ENCODE results near the gene MUC22.

MUC22 gene

DNA sequence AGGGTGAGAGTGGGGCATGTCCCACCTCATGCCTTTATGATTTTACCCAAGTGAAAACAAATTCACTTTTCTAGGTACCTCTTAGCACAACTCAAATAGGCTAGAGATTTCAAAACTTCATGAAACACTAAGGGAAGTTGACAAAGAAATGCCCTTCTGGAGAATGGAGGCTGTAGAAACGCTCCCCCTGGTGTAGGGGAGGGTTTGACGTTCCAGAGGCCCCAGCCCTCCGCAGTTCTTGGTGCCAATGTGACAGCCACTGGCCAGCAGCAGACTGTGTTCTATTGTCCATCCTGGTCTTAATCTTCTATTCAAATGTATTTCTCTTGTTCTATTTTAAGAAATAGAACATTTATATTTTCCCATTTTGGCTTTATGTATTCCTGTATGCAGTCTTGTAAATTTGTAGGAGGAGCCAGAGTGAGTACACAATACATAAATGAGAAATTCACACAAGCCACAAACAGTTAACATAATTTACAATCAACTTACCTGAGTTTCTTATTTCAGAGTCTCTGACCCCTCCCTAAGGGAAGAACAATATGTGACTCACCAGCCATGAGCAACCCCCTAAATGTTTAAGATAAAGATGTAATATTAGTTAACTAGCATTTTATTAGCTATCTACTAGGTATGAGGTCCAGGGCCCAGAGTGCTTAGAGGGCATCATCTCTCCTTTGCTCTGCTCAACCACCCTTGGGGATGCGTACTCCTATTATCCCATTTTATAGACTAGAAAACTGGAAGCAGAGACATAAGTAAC lies 35.6 kb upstream of the MUC22 start:
- Histone ChIP-seq H3K27me3 (ENCODE audit: control insufficient read depth, low read length) (peaks cover 23% of the 10 kb centered on the region), H3F3A (ENCODE audit: control insufficient read depth, insufficient read depth) (no peaks in the 10 kb centered on the region), H3K36me3 (ENCODE audit: control insufficient read depth, low read length) (no peaks in the 10 kb centered on the region), H3K9me3 (ENCODE audit: control insufficient read depth, insufficient read depth, low read length) (no peaks in the 10 kb centered on the region), H3K79me2 (ENCODE audit: control insufficient read depth, low read length) (no peaks in the 10 kb centered on the region), H3K4me1 (ENCODE audit: control insufficient read depth, low read length) (peaks cover 5% of the 10 kb centered on the region; the same call in 1 of the 2 replicates), H3K9me2 (replicated peaks; ENCODE audit: control insufficient read depth, low read length) (no peaks in the 10 kb centered on the region), H3K4me3 (ENCODE audit: low read length) (no peak overlapping the region), H3K4me2 (ENCODE audit: low read length) (no peak overlapping the region), H4K20me1 (ENCODE audit: control insufficient read depth, insufficient read depth, low read depth, low read length) (no peaks in the 10 kb centered on the region), H3K27ac (ENCODE audit: low read depth, low read length) (no peak overlapping the region)
- TF ChIP-seq, protein P1, sequence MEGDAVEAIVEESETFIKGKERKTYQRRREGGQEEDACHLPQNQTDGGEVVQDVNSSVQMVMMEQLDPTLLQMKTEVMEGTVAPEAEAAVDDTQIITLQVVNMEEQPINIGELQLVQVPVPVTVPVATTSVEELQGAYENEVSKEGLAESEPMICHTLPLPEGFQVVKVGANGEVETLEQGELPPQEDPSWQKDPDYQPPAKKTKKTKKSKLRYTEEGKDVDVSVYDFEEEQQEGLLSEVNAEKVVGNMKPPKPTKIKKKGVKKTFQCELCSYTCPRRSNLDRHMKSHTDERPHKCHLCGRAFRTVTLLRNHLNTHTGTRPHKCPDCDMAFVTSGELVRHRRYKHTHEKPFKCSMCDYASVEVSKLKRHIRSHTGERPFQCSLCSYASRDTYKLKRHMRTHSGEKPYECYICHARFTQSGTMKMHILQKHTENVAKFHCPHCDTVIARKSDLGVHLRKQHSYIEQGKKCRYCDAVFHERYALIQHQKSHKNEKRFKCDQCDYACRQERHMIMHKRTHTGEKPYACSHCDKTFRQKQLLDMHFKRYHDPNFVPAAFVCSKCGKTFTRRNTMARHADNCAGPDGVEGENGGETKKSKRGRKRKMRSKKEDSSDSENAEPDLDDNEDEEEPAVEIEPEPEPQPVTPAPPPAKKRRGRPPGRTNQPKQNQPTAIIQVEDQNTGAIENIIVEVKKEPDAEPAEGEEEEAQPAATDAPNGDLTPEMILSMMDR (IDR thresholded peaks at IDR 0.05; ENCODE audit: low read depth, low read length, poor library complexity, severe bottlenecking) = no peak
- no peak for TF ChIP-seq EZH2phosphoT487 (IDR thresholded peaks at IDR 0.05; ENCODE audit: borderline replicate concordance, low read length)

DNA sequence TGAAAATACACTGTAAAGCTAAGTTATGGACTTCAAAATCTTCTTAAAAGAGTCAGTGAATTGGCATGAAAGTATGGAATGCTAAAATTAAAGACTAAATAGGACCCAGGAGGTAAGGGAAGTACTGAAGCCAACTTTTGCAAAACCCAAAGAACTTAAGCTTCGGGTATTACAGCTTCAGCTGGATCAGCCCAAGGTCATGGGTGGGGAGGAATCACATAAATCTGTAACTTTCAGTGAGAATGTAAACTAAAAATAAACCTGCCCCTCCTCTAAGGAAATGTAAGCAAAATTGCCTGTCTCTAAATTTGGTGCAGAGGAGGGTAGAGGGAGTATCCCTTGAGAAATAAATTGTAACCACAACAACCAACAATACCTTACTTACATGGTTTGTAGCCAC lies 31.1 kb upstream of the MUC22 start:
- Histone ChIP-seq H3K27me3 (ENCODE audit: control insufficient read depth, low read length) (peaks cover 27% of the 10 kb centered on the region), H3F3A (ENCODE audit: control insufficient read depth, insufficient read depth) (no peaks in the 10 kb centered on the region), H4K20me1 (ENCODE audit: control insufficient read depth, insufficient read depth, low read depth, low read length) (no peaks in the 10 kb centered on the region), H3K4me2 (ENCODE audit: low read length) (no peak overlapping the region), H3K9me2 (replicated peaks; ENCODE audit: control insufficient read depth, low read length) (no peaks in the 10 kb centered on the region), H3K9me3 (ENCODE audit: control insufficient read depth, insufficient read depth, low read length) (no peaks in the 10 kb centered on the region), H3K36me3 (ENCODE audit: control insufficient read depth, low read length) (no peaks in the 10 kb centered on the region), H3K4me3 (ENCODE audit: low read length) (no peak overlapping the region), H3K4me1 (ENCODE audit: control insufficient read depth, low read length) (peaks cover 5% of the 10 kb centered on the region; the same call in 1 of the 2 replicates), H3K79me2 (ENCODE audit: control insufficient read depth, low read length) (no peaks in the 10 kb centered on the region), H3K27ac (ENCODE audit: low read depth, low read length) (no peak overlapping the region)
- TF ChIP-seq, protein P1 (IDR thresholded peaks at IDR 0.05; ENCODE audit: low read depth, low read length, poor library complexity, severe bottlenecking) = no peak
- no peak for TF ChIP-seq EZH2phosphoT487 (IDR thresholded peaks at IDR 0.05; ENCODE audit: borderline replicate concordance, low read length)

DNA sequence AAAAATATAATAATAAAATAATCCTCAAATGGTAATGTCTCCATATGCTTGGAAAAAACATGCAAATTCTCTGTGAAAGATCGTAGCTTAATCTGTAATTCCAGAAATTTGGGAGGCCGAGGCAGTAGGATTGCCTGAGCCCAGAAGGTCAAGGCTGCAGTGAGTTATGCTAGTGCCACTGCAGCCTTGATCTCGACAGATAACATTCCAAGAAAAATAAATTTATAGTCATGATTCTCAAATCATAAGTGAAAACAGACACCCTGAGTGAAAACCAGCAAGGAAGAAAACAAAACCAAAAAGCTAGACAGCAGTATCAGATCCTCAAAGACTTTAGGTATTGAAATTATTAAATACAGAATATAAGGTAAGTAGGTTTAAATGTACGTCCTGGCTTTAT lies 30.6 kb upstream of the MUC22 start:
- no peaks in the 10 kb centered on the region for H3K36me3 ChIP-seq (ENCODE audit: control insufficient read depth, low read length)
- no peaks in the 10 kb centered on the region for H3F3A ChIP-seq (ENCODE audit: control insufficient read depth, insufficient read depth)
- no peak overlapping the region for H3K4me2 ChIP-seq (ENCODE audit: low read length)
- no peaks in the 10 kb centered on the region for H3K9me2 ChIP-seq (replicated peaks; ENCODE audit: control insufficient read depth, low read length)
- no peak for TF ChIP-seq EZH2phosphoT487 (IDR thresholded peaks at IDR 0.05; ENCODE audit: borderline replicate concordance, low read length)
- TF ChIP-seq, protein P1 (IDR thresholded peaks at IDR 0.05; ENCODE audit: low read depth, low read length, poor library complexity, severe bottlenecking) = no peak
- no peaks in the 10 kb centered on the region for H4K20me1 ChIP-seq (ENCODE audit: control insufficient read depth, insufficient read depth, low read depth, low read length)
- H3K4me1 ChIP-seq (ENCODE audit: control insufficient read depth, low read length) = peaks cover 5% of the 10 kb centered on the region; the same call in 1 of the 2 replicates
- peaks cover 27% of the 10 kb centered on the region for H3K27me3 ChIP-seq (ENCODE audit: control insufficient read depth, low read length)
- H3K9me3 ChIP-seq (ENCODE audit: control insufficient read depth, insufficient read depth, low read length) = no peaks in the 10 kb centered on the region
- H3K27ac ChIP-seq (ENCODE audit: low read depth, low read length) = no peak overlapping the region
- no peak overlapping the region for H3K4me3 ChIP-seq (ENCODE audit: low read length)
- H3K79me2 ChIP-seq (ENCODE audit: control insufficient read depth, low read length) = no peaks in the 10 kb centered on the region

All from DOHH2 (cell line).